Keratinocyte (primary cell): ENCODE results near the gene CSMD2. TPM values are rescaled to one million over a fixed set of nuclear protein-coding genes. Genes with fewer than 3 reads are reported as not detected.

Source experiments
- DNase-seq: peaks from one replicate; pipeline ENCODE4 v3.0.0-alpha.2; 2011; ENCODE audit warnings: low read depth, missing footprints, low spot score
- FAIRE-seq: peaks from 2 replicates; lab custom pipeline; 2011; peaks lifted over from hg19 to GRCh38; lab: Jason Lieb, UNC
- H2AFZ ChIP-seq: 2 replicates; pipeline ENCODE4 v1.6.0; 2012; ENCODE audit warnings: low read length, control low read depth, inconsistent platforms; ENCODE audit not compliant: control insufficient read depth
- H3K27ac ChIP-seq: 2 replicates; pipeline ENCODE4 v1.5.1; 2011; ENCODE audit warnings: low read length; ENCODE audit not compliant: control insufficient read depth, insufficient read depth
- H3K27me3 ChIP-seq: 3 replicates; pipeline ENCODE4 v1.6.0; 2011; ENCODE audit warnings: low read length; ENCODE audit not compliant: control insufficient read depth, insufficient read depth; ENCODE audit errors: extremely low read depth
- H3K36me3 ChIP-seq, 2 experiments: 2 replicates in 1 of 2; 3 replicates in 1 of 2; pipeline ENCODE4 v1.5.1; 2011; ENCODE audit warnings: low read length in 2 of 2, mild to moderate bottlenecking in 1 of 2; ENCODE audit not compliant: control insufficient read depth in 2 of 2, insufficient read depth in 2 of 2; ENCODE audit errors: extremely low read depth in 1 of 2
- H3K4me1 ChIP-seq: 3 replicates; pipeline ENCODE4 v1.5.1; 2011; ENCODE audit warnings: low read length; ENCODE audit not compliant: control insufficient read depth, insufficient read depth; ENCODE audit errors: extremely low read depth
- H3K4me2 ChIP-seq: 3 replicates; pipeline ENCODE4 v1.6.0; 2011; ENCODE audit warnings: low read depth, low read length; ENCODE audit not compliant: control insufficient read depth, insufficient read depth; ENCODE audit errors: extremely low read depth
- H3K4me3 ChIP-seq, 3 experiments: fragments of 200-600 bp in 1 of 3; sonication (generic) in 1 of 3; 2 replicates in 2 of 3; 3 replicates in 1 of 3; pipeline ENCODE4 v1.5.1; 2011 to 2016; ENCODE audit warnings: low read length in 3 of 3, mild to moderate bottlenecking in 3 of 3, control low read depth in 2 of 3, inconsistent platforms in 1 of 3, low read depth in 1 of 3, mixed read lengths in 1 of 3, mixed run types in 1 of 3, moderate library complexity in 1 of 3; ENCODE audit not compliant: control insufficient read depth in 2 of 3, insufficient read depth in 2 of 3; ENCODE audit errors: extremely low read depth in 1 of 3
- H3K79me2 ChIP-seq: 2 replicates; pipeline ENCODE4 v1.6.0; 2012; ENCODE audit warnings: low read length; ENCODE audit not compliant: control insufficient read depth, insufficient read depth
- H3K9ac ChIP-seq: 3 replicates; pipeline ENCODE4 v1.6.0; 2011; ENCODE audit warnings: low read length; ENCODE audit not compliant: control insufficient read depth, insufficient read depth; ENCODE audit errors: extremely low read depth
- H3K9me1 ChIP-seq: 3 replicates; pipeline ENCODE4 v1.6.0; 2011; ENCODE audit warnings: low read length; ENCODE audit not compliant: control insufficient read depth, insufficient read depth; ENCODE audit errors: extremely low read depth
- H3K9me3 ChIP-seq: 2 replicates; pipeline ENCODE4 v1.5.1; 2012; ENCODE audit warnings: low read depth, low read length; ENCODE audit not compliant: control insufficient read depth
- H4K20me1 ChIP-seq: 3 replicates; pipeline ENCODE4 v1.6.0; 2011; ENCODE audit warnings: low read length; ENCODE audit not compliant: control insufficient read depth, insufficient read depth; ENCODE audit errors: extremely low read depth
- EZH2 ChIP-seq: IDR thresholded peaks from one replicate; pipeline ENCODE4 v1.6.1; 2012; ENCODE audit warnings: inconsistent platforms, mild to moderate bottlenecking, low read length, moderate library complexity
- dilution Hi-C: fragments of 300-500 bp; cut with MboI; formaldehyde crosslinking; loops from one replicate; pipeline ENCODE4 v1.7.0; 2020; ENCODE audit warnings: low sequenced_read_pairs; ENCODE audit not compliant: extremely low pct_ligation_motif_present
- polyA plus RNA-seq, 5 experiments: library from polyadenylated mRNA; depleted of rRNA in 3 of 5; stranded (reverse) in 3 of 5; stranded (forward) in 1 of 5; unstranded in 1 of 5; fragments of >200 nt; gene quantifications; 1 replicate in 1 of 5; 2 replicates in 3 of 5; 3 replicates in 1 of 5; pipeline versions ENCODE4 v1.2.1 to v1.2.3, GENCODE V29; 2011 to 2012; ENCODE audit warnings: missing spikeins in 2 of 5, low read depth in 1 of 5, low replicate concordance in 1 of 5
- TF ChIP-seq, protein P1 (sequence below), 3 experiments: IDR thresholded peaks in 1 of 3; conservative IDR thresholded peaks in 1 of 3; optimal IDR thresholded peaks in 1 of 3; 2 replicates in 2 of 3; 3 replicates in 1 of 3; pipeline versions ENCODE3 to v1.5.1; 2011; ENCODE audit warnings: low read length in 3 of 3, mild to moderate bottlenecking in 3 of 3, moderate library complexity in 2 of 3, control low read depth in 1 of 3, inconsistent platforms in 1 of 3; ENCODE audit not compliant: insufficient read depth in 2 of 3; ENCODE audit errors: extremely low read depth in 1 of 3

Gene CSMD2
- polyA plus RNA-seq, 1 donor (not counting 4 experiments of a cell fraction or from before 2014, with no cell fraction given): 2.0 TPM

DNA sequence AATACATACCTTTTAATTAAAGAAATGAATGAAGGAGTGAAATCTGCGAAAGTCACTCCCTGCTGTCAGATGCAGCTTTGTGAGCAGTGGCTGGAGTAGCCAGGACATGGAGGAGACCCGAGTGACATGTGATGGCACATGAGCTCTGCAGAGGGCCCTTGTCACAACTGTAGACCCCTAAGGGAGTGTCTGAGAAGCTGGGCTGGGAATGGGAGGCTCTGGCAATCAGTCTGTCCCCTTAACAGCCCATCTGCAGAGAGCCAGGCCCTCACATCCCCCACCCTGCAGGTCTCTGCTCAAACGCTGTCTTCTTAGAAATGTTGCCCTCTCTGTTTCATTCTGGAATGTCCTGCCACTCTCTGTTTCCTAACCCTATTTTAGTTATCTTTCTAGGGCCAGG is 176.9 kb downstream of the CSMD2 start:
- Histone ChIP-seq H4K20me1 (peaks cover 2% of the 10 kb centered on the region), H2AFZ (no peak overlapping the region), H3K36me3 (no peaks in the 10 kb centered on the region), H3K9me1 (no peaks in the 10 kb centered on the region), H3K27ac (no peak overlapping the region), H3K9ac (no peak overlapping the region), H3K4me3 (no peak overlapping the region), H3K79me2 (no peaks in the 10 kb centered on the region), H3K27me3 (no peaks in the 10 kb centered on the region), H3K4me1 (no peaks in the 10 kb centered on the region), H3K4me2 (no peak overlapping the region), H3K9me3 (no peaks in the 10 kb centered on the region)
- dilution Hi-C loops: no loop called here
- DNase-seq: no peak
- TF ChIP-seq, protein P1, sequence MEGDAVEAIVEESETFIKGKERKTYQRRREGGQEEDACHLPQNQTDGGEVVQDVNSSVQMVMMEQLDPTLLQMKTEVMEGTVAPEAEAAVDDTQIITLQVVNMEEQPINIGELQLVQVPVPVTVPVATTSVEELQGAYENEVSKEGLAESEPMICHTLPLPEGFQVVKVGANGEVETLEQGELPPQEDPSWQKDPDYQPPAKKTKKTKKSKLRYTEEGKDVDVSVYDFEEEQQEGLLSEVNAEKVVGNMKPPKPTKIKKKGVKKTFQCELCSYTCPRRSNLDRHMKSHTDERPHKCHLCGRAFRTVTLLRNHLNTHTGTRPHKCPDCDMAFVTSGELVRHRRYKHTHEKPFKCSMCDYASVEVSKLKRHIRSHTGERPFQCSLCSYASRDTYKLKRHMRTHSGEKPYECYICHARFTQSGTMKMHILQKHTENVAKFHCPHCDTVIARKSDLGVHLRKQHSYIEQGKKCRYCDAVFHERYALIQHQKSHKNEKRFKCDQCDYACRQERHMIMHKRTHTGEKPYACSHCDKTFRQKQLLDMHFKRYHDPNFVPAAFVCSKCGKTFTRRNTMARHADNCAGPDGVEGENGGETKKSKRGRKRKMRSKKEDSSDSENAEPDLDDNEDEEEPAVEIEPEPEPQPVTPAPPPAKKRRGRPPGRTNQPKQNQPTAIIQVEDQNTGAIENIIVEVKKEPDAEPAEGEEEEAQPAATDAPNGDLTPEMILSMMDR (optimal IDR thresholded peaks at IDR 0.05 in 1 of 3, IDR thresholded peaks at IDR 0.05 in 1 of 3, conservative IDR thresholded peaks at IDR 0.05 in 1 of 3; ENCODE audit: extremely low read depth in 1 of 3, insufficient read depth in 2 of 3, low read length in 3 of 3): no peak
- no peak for TF ChIP-seq EZH2
- FAIRE-seq: no peak

GRCh38 chr1:33986390-33987095 is 178.5 kb downstream of the CSMD2 start:
- Histone ChIP-seq H3K27ac (no peak overlapping the region), H3K4me1 (no peaks in the 10 kb centered on the region), H4K20me1 (peaks cover 2% of the 10 kb centered on the region), H3K9me3 (no peaks in the 10 kb centered on the region), H2AFZ (no peak overlapping the region), H3K9me1 (no peaks in the 10 kb centered on the region), H3K27me3 (no peaks in the 10 kb centered on the region), H3K4me2 (no peak overlapping the region), H3K79me2 (no peaks in the 10 kb centered on the region), H3K9ac (no peak overlapping the region), H3K36me3 (no peaks in the 10 kb centered on the region), H3K4me3 (no peak overlapping the region)
- dilution Hi-C loops: no loop called here
- no peak for TF ChIP-seq EZH2
- TF ChIP-seq, protein P1 (optimal IDR thresholded peaks at IDR 0.05 in 1 of 3, IDR thresholded peaks at IDR 0.05 in 1 of 3, conservative IDR thresholded peaks at IDR 0.05 in 1 of 3; ENCODE audit: extremely low read depth in 1 of 3, insufficient read depth in 2 of 3, low read length in 3 of 3): no peak
- no peak for DNase-seq
- peak; percentile 90 for FAIRE-seq
